Lung microvascular endothelial cell (primary cell): ENCODE data around the gene XAB2. TPM values are rescaled to one million over a fixed set of nuclear protein-coding genes. Genes with fewer than 3 reads are reported as not detected.

Experiments
- DNase-seq, 2 donors: peaks; one replicate each; pipeline versions ENCODE4 v3.0.0 to v3.0.0-alpha.2; 2010; ENCODE audit warnings: low read depth in 2 of 2
- total RNA-seq: library from RNA; depleted of rRNA; stranded (reverse); fragments of >200 nt; gene quantifications from 2 replicates; pipeline ENCODE4 v1.2.1, GENCODE V29; 2014

The XAB2 gene
- total RNA-seq, 1 donor from 2014 or later, result 17.3 TPM

GRCh38 chr19:7633698-7634097 lies 4.4 kb upstream of the XAB2 start, which contains the start of gene PCP2:
TSS of gene PCP2 (minus strand) at chr19:7633719. CDS start at chr19:7633457, 262 bp downstream.
- no peak for DNase-seq

GRCh38 chr19:7632340-7633203 lies 3.2 kb upstream of the XAB2 start:
- no peak for DNase-seq

- DNase-seq, result no peak
These were observed 2.2 kb upstream of the XAB2 start for GRCh38 chr19:7631577-7631976.

GRCh38 chr19:7628589-7629311 lies 595 bp downstream of the XAB2 start:
- no peak for DNase-seq

GRCh38 chr19:7627166-7627565 lies 2.2 kb downstream of the XAB2 start:
- no peak for DNase-seq

- no peak for DNase-seq
These were observed 3.5 kb downstream of the XAB2 start for GRCh38 chr19:7625763-7626372.

- DNase-seq, result no peak
These were observed 4.5 kb downstream of the XAB2 start for GRCh38 chr19:7624810-7625209.

GRCh38 chr19:7623725-7624603 lies 5.4 kb downstream of the XAB2 start:
- DNase-seq, result no peak

- no peak for DNase-seq
These were observed 6.2 kb downstream of the XAB2 start for GRCh38 chr19:7622933-7623685.

GRCh38 chr19:7620442-7621412 lies 8.6 kb downstream of the XAB2 start:
- DNase-seq, result no peak

- no peak for DNase-seq
These were observed 9.5 kb downstream of the XAB2 start for GRCh38 chr19:7619671-7620441.

- DNase-seq, result no peak
These were observed 10.4 kb downstream of the XAB2 start for GRCh38 chr19:7618771-7619510.

GRCh38 chr19:7618348-7618747 lies 11.0 kb downstream of the XAB2 start:
- DNase-seq, result peak in 1 of 2 donors; percentile 51

GRCh38 chr19:7617735-7618134 lies 11.6 kb downstream of the XAB2 start:
- DNase-seq, result no peak

- no peak for DNase-seq
These were observed 12.2 kb downstream of the XAB2 start for GRCh38 chr19:7617172-7617571.

GRCh38 chr19:7614859-7615741 lies 14.2 kb downstream of the XAB2 start:
- no peak for DNase-seq
